Fibroblast of lung (primary cell): ENCODE results near the gene ITGB1BP1. TPM values are rescaled to one million over a fixed set of nuclear protein-coding genes. Genes with fewer than 3 reads are reported as not detected.

ENCODE experiments used
- DNase-seq, 2 donors: peaks; one replicate each; pipeline versions ENCODE4 v3.0.0 to v3.0.0-alpha.2; 2010; ENCODE audit warnings: low read depth in 2 of 2
- H2AFZ ChIP-seq: 2 replicates; pipeline ENCODE4 v1.5.1; 2012; ENCODE audit warnings: low read length, control low read depth, inconsistent platforms
- H3K27ac ChIP-seq: 2 replicates; pipeline ENCODE4 v1.5.1; 2011; ENCODE audit warnings: low read length, control low read depth; ENCODE audit not compliant: insufficient read depth
- H3K27me3 ChIP-seq: 2 replicates; pipeline ENCODE4 v1.5.1; 2011; ENCODE audit warnings: mild to moderate bottlenecking, low read length; ENCODE audit not compliant: control insufficient read depth, insufficient read depth
- H3K36me3 ChIP-seq: 2 replicates; pipeline ENCODE4 v1.5.1; 2011; ENCODE audit warnings: low read length; ENCODE audit not compliant: control insufficient read depth, insufficient read depth
- H3K4me1 ChIP-seq: 2 replicates; pipeline ENCODE4 v1.5.1; 2011; ENCODE audit warnings: low read length; ENCODE audit not compliant: control insufficient read depth, insufficient read depth; ENCODE audit errors: extremely low read depth
- H3K4me2 ChIP-seq: 2 replicates; pipeline ENCODE4 v1.5.1; 2011; ENCODE audit warnings: low read length, control low read depth; ENCODE audit not compliant: insufficient read depth; ENCODE audit errors: extremely low read depth
- H3K4me3 ChIP-seq, 4 experiments: fragments of 200-600 bp in 1 of 4; sonication (generic) in 1 of 4; replicated peaks in 1 of 4; 2 replicates each; pipeline ENCODE4 v1.5.1; 2011 to 2016; ENCODE audit warnings: low read length in 4 of 4, low read depth in 3 of 4, mild to moderate bottlenecking in 3 of 4, control low read depth in 2 of 4, inconsistent platforms in 1 of 4, mixed read lengths in 1 of 4; ENCODE audit not compliant: insufficient read depth in 1 of 4; ENCODE audit errors: control extremely low read depth in 1 of 4
- H3K79me2 ChIP-seq: 2 replicates; pipeline ENCODE4 v1.5.1; 2012; ENCODE audit warnings: mild to moderate bottlenecking, low read length, inconsistent platforms; ENCODE audit not compliant: control insufficient read depth, insufficient read depth
- H3K9ac ChIP-seq: 2 replicates; pipeline ENCODE4 v1.5.1; 2011; ENCODE audit warnings: mild to moderate bottlenecking, low read length, control low read depth; ENCODE audit not compliant: insufficient read depth
- H3K9me3 ChIP-seq: 2 replicates; pipeline ENCODE4 v1.5.1; 2012; ENCODE audit warnings: low read depth, low read length; ENCODE audit not compliant: control insufficient read depth, insufficient read depth
- H4K20me1 ChIP-seq: 2 replicates; pipeline ENCODE4 v1.5.1; 2011; ENCODE audit warnings: low read length; ENCODE audit not compliant: control insufficient read depth, insufficient read depth; ENCODE audit errors: extremely low read depth
- EZH2 ChIP-seq: IDR thresholded peaks from 2 replicates; pipeline ENCODE4 v1.5.1; 2012; ENCODE audit warnings: low read length, control low read depth, mild to moderate bottlenecking; ENCODE audit errors: missing control alignments
- polyA plus RNA-seq, 2 donors: library from polyadenylated mRNA; depleted of rRNA in 1 of 2; stranded (reverse) in 1 of 2; unstranded in 1 of 2; fragments of >200 nt; gene quantifications; 2 replicates each; pipeline ENCODE4 v1.2.1, GENCODE V29; 2011 to 2012; ENCODE audit warnings: missing spikeins in 1 of 2
- total RNA-seq: library from RNA; depleted of rRNA; stranded (reverse); fragments of >200 nt; gene quantifications from 2 replicates; pipeline ENCODE4 v1.2.1, GENCODE V29; 2014
- TF ChIP-seq, protein P1 (sequence below), 2 donors: IDR thresholded peaks in 1 of 2; conservative IDR thresholded peaks in 1 of 2; 1 replicate in 1 of 2; 2 replicates in 1 of 2; pipeline ENCODE4 v1.5.1; 2011 to 2012; ENCODE audit warnings: low read length in 2 of 2, control low read depth in 1 of 2, inconsistent platforms in 1 of 2, low read depth in 1 of 2, mild to moderate bottlenecking in 1 of 2

The ITGB1BP1 gene
- total and polyA plus RNA-seq, 2 donors (not counting 1 experiment from before 2014, with no cell fraction given): 44.6 to 131 TPM

DNA sequence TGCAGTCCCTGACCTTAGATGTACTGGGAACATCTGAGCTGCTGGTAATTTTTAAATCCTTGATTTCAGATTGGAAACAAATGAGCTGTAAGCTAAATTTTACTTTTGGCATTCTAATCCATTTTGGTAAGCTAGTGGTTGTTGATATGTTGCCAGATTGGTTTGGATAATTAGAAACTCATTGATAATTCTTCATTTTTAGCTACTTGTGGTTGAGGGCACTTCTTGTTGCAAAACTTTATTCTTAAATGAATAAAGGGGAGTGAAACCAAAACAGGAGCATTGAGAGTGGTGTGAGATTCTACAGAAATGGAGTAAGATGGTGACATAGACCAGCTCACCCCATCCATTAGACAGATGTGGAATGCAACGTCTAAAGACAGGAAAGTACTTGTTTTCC, 64.5 kb downstream of the ITGB1BP1 start:
- no peak for DNase-seq
- H2AFZ ChIP-seq: no peak overlapping the region
- H3K9ac ChIP-seq: no peak overlapping the region
- H3K36me3 ChIP-seq: peaks cover 6% of the 10 kb centered on the region
- no peak overlapping the region for H3K4me3 ChIP-seq
- H4K20me1 ChIP-seq: no peaks in the 10 kb centered on the region
- no peaks in the 10 kb centered on the region for H3K9me3 ChIP-seq
- TF ChIP-seq, protein P1, sequence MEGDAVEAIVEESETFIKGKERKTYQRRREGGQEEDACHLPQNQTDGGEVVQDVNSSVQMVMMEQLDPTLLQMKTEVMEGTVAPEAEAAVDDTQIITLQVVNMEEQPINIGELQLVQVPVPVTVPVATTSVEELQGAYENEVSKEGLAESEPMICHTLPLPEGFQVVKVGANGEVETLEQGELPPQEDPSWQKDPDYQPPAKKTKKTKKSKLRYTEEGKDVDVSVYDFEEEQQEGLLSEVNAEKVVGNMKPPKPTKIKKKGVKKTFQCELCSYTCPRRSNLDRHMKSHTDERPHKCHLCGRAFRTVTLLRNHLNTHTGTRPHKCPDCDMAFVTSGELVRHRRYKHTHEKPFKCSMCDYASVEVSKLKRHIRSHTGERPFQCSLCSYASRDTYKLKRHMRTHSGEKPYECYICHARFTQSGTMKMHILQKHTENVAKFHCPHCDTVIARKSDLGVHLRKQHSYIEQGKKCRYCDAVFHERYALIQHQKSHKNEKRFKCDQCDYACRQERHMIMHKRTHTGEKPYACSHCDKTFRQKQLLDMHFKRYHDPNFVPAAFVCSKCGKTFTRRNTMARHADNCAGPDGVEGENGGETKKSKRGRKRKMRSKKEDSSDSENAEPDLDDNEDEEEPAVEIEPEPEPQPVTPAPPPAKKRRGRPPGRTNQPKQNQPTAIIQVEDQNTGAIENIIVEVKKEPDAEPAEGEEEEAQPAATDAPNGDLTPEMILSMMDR (conservative IDR thresholded peaks at IDR 0.05 in 1 of 2, IDR thresholded peaks at IDR 0.05 in 1 of 2; ENCODE audit: low read depth in 1 of 2, low read length in 2 of 2): no peak
- TF ChIP-seq EZH2: no peak
- peaks cover 9% of the 10 kb centered on the region for H3K4me1 ChIP-seq
- no peak overlapping the region for H3K27ac ChIP-seq
- H3K27me3 ChIP-seq: no peaks in the 10 kb centered on the region
- H3K79me2 ChIP-seq: no peaks in the 10 kb centered on the region
- no peak overlapping the region for H3K4me2 ChIP-seq

DNA sequence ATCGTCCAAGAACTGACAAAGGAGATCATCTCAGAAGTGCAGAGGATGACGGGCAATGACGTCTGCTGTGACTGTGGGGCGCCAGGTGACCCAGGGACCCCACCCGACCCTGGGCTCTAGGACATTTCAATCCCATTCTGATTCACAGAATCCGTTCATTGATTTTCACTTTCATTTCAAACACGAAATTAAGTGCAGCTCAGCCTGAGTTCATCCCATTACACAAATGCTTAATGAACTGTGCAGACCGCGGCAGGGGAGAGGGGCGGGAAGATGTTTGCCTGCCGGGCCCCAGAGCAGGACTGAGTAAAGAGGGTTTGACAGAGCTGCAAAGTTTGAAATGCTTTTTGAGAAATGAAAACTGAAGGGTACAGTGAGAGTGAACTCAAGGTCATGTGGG, 67.1 kb downstream of the ITGB1BP1 start:
- Histone ChIP-seq H3K79me2 (no peaks in the 10 kb centered on the region), H2AFZ (no peak overlapping the region), H3K4me2 (no peak overlapping the region), H3K9me3 (no peaks in the 10 kb centered on the region), H3K27ac (no peak overlapping the region), H3K4me3 (peak overlapping the region in 1 of 4 experiments; percentile 5), H3K9ac (no peak overlapping the region), H4K20me1 (no peaks in the 10 kb centered on the region), H3K27me3 (no peaks in the 10 kb centered on the region), H3K4me1 (peaks cover 8% of the 10 kb centered on the region), H3K36me3 (peaks cover 7% of the 10 kb centered on the region)
- no peak for DNase-seq
- TF ChIP-seq, protein P1 (conservative IDR thresholded peaks at IDR 0.05 in 1 of 2, IDR thresholded peaks at IDR 0.05 in 1 of 2; ENCODE audit: low read depth in 1 of 2, low read length in 2 of 2): no peak
- TF ChIP-seq EZH2: no peak

DNA sequence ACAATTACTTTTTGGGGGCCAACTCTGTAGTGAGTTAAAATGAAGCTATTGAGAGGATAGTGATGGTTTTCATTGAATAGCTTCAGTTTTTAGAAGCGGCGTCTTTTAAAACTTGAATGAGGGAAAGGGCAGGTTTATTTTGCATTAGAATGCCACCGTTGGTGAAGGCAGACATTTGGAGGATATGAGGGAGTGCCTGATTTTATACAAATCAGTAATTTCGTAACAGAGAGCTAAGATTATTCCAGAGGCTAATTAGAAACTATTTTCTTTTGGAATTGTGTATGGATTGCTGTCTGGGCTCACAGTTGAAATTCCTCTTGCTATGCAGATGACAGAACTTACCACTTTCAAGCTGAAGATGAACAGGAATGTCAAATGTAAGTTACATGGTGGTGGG, 67.6 kb downstream of the ITGB1BP1 start:
- H3K9me3 ChIP-seq: no peaks in the 10 kb centered on the region
- no peak overlapping the region for H2AFZ ChIP-seq
- no peak for DNase-seq
- H3K4me3 ChIP-seq: no peak overlapping the region
- no peak overlapping the region for H3K4me2 ChIP-seq
- H3K36me3 ChIP-seq: peaks cover 6% of the 10 kb centered on the region
- H3K27ac ChIP-seq: no peak overlapping the region
- peaks cover 4% of the 10 kb centered on the region for H3K4me1 ChIP-seq
- no peaks in the 10 kb centered on the region for H3K27me3 ChIP-seq
- no peak overlapping the region for H3K9ac ChIP-seq
- no peaks in the 10 kb centered on the region for H4K20me1 ChIP-seq
- H3K79me2 ChIP-seq: no peaks in the 10 kb centered on the region
- no peak for TF ChIP-seq EZH2
- TF ChIP-seq, protein P1 (conservative IDR thresholded peaks at IDR 0.05 in 1 of 2, IDR thresholded peaks at IDR 0.05 in 1 of 2; ENCODE audit: low read depth in 1 of 2, low read length in 2 of 2): no peak
